HG02852 (cell line): ENCODE data around the gene CCDC3.
"Not testable (repeated sequence)": the region's sequence is repeated elsewhere in the genome, so short reads cannot be mapped to it uniquely, and the experiment has no call there.

Experiments
- ATAC-seq: cut with Tn5 transposase; IDR thresholded peaks from one replicate; pipeline ENCODE4 v1.9.1; 2021; ENCODE audit warnings: mild to moderate bottlenecking, moderate library complexity; ENCODE audit not compliant: unreplicated experiment

CCDC3 gene

GRCh38 chr10:12897278-12897677, 104.2 kb downstream of the CCDC3 start:
- ATAC-seq = no peak

DNA sequence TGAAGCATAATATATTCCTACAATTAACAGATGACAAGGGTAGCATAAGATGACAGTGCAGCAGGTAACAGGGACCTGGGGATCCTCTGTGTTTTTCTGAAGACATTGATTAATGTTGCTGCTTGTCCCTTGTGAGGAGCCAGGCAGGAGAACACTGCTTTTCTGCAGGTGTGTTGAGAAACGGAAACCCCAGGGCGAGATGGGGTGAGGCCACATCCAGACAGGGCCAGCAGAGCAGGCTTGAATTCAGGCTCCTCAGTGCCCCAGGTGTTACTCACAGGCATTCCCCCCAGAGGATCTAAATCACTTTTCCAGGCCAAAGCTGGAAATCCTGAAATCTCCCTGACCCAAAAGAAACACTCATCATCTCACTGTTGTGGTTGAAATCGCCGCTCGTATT, 105.3 kb downstream of the CCDC3 start:
- ATAC-seq = no peak

GRCh38 chr10:12892924-12893323, 108.6 kb downstream of the CCDC3 start:
- ATAC-seq = no peak

- ATAC-seq = no peak
Measured at GRCh38 chr10:12890958-12891357, 110.6 kb downstream of the CCDC3 start.

GRCh38 chr10:12888470-12888869, 113.0 kb downstream of the CCDC3 start:
- no peak for ATAC-seq

DNA sequence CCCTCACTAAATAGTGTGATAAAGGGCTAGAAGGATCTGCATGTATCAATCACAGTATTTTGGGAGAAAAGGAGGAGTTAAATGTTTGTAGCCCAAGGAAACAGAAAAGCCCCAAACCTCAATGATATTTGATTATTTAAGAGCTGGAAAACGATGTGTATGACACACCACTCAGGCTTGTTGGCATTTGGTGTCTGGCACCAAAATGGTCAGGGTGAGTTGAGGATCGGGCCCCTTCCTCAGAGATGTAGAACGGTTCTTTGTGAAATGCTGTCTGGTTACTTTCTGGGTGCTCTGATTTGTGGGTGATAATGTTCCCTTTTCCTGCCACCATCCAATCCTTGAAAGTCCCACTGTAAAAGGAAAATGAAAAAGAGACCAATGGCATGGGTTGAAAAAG, 113.7 kb downstream of the CCDC3 start:
- no peak for ATAC-seq

- no peak for ATAC-seq
Measured at GRCh38 chr10:12884851-12885250, 116.7 kb downstream of the CCDC3 start.

DNA sequence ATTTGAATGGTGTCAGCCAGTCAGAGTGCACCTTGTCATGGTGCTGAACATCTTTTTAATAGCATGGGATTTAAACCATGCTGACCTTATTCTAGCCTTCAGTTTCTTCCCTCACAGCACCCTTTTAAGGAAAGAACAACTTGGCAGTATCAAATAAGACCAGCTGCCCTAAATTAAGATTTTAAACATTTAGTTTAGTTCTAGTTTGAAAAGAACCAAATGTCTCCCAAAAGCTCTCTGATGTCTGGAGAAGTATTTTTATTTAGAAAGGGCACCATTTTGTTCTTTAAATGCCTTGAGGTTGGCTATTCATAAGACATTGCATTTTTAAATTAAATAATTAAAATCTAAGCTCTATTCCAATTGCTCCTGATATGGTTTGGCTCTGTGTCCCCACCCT, 121.1 kb downstream of the CCDC3 start:
- ATAC-seq = no peak

DNA sequence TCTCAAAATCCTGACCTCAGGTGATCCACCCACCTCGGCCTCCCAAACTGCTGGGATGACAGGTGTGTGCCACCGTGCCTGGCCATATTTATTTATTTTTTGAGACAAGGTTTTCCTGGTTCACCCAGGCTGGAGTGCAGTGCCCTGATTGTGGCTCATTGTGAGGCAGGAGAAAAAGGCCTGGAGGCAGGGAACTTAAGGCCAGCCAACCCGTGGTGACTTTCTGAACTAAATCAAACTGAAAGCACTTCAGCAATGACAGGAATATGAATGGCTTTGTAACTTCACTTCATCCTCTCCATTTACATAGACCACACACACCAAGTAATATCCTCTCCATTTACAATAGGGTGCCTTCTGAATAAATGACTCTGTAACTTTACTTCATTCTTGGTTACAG, 124.4 kb downstream of the CCDC3 start:
- ATAC-seq = no peak

DNA sequence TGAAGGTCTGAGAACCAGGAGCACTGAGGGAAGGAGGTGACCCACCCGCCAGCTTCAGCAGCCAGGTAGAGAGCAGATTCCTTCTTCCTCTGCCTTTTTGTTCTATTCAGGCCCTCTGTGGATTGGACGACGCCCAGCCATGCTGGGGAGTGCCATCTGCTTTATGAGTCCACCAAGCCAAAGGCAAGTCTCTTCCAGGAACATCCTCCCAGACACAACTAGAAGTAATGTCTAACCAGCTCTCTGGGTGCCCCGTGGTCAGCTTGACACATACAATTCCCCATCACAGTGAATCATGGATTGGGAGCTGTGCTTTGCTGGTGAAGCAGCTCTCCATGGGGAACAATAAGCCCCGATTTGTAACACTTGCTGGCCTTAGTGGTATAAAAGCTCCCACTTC, 125.2 kb downstream of the CCDC3 start:
- ATAC-seq = no peak

DNA sequence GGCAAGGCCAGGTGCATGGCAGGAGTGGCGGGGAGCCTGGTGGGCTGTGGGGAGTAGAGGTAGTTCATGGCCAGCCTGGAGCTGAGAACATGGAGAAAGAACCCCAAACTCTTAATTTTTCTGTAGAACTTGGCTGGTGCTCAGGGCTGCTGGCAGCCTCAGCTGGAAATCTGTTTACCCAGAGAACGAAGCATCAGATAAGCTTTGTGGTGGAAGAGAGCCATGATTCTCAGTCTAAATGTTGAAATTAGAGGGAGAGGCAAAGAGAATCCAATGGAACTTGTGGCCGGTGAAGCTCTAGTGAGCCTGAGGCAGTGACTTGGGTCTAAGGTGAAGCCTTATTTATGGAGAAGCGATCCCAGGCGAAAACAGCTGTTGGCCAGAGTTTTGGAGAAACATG, 126.4 kb downstream of the CCDC3 start:
- ATAC-seq = no peak

GRCh38 chr10:12874501-12874900, 127.0 kb downstream of the CCDC3 start:
- no peak for ATAC-seq

DNA sequence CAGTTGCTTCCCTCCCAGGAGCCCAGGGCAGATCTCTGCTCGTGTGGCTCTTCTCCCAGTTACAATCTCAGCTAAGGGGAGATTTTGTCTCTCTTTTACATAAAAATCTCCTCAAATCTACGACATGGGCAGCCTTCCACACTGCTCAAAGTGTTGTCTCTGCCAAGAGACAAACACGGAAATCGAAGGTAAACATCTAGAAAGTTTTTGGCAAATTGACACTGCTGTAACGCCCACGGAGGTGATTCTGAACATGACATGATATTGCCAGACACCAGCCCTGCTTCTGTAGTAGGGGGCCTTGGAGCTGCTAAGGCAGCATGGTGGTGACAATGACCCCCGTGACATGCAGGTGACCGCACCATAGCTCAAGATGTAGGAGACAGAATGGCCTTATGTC, 128.3 kb downstream of the CCDC3 start:
- no peak for ATAC-seq

- ATAC-seq = no peak
Measured at GRCh38 chr10:12872577-12872976, 128.9 kb downstream of the CCDC3 start.

DNA sequence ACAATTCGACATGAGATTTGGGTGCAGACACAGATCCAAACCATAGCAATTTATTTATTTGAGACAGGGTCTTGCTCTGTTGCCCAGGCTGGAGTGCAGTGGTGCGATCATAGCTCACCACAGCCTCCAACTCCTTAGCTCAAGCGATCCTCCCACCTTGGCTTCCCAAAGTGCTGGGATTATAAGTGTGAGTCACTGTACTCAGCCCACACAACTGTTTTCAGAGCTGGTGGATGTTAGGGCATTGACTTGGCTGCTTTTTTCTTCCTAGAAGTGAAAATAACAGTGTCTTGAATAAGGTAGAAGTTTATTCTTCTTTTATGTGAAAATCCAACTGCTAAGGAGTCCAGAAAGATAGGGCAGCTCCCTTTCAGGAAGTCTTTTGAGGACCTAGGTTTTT, 132.1 kb downstream of the CCDC3 start:
- ATAC-seq = no peak

DNA sequence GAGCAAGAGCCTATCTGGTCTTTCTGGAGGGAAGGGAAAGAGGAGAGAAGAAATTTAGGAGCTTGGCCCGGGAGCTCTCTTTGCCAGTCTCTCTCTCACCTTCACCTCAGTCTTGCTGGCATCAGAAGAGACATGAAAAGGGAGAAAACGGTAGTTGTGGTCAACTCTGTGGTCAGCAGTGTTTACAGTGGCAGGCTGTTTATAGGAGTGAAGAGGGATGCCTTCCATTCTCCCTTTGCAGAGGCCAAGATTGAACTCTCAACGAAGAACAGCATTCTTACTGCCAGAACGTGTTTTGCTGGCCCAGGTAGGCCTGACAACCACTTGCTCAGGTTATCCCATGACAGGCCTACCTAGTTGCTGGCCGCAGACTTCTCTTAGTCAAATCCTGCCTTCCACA, 133.3 kb downstream of the CCDC3 start:
- no peak for ATAC-seq

- not testable (repeated sequence) for ATAC-seq
Measured at GRCh38 chr10:12865515-12865914, 136.0 kb downstream of the CCDC3 start.

DNA sequence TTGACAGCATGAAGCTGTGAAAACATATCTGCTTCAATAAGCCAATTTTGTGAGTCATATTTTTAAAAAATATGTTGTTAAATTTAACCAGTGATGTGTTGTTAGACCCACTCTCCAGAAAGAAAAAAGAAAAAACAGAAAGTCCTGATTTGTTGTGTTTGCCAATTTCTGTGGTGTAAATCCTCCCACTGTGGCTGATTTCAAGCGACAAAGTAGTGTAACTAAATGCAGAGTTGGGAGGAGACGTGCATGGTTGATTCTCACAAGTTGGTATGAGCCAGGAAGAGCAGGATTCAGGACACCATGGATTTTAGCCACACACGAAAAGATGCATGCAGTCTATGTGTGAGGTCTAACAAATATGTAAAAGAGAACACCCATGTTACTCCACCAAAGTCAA, 139.1 kb downstream of the CCDC3 start:
- no peak for ATAC-seq

DNA sequence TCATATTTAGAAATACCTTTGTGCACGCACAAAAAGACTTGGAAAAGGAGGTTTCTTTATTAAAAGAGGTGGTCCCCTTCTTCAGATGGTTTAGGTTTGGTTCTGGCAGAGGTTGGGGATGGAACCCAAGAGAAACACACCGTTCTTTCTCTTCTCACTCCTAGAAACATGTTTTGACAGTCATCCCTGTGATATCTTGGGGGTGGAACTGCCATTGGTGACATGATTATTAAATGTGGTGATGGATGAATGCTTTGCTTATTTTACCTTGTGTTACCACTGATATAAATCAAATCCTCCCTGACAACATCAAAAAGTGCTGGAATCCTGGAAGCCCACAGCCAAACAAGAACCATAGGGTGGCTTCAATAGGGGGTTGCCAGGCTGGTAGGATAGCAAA, 146.5 kb downstream of the CCDC3 start:
- no peak for ATAC-seq

- ATAC-seq = no peak
Measured at GRCh38 chr10:12852687-12853086, 148.8 kb downstream of the CCDC3 start.

DNA sequence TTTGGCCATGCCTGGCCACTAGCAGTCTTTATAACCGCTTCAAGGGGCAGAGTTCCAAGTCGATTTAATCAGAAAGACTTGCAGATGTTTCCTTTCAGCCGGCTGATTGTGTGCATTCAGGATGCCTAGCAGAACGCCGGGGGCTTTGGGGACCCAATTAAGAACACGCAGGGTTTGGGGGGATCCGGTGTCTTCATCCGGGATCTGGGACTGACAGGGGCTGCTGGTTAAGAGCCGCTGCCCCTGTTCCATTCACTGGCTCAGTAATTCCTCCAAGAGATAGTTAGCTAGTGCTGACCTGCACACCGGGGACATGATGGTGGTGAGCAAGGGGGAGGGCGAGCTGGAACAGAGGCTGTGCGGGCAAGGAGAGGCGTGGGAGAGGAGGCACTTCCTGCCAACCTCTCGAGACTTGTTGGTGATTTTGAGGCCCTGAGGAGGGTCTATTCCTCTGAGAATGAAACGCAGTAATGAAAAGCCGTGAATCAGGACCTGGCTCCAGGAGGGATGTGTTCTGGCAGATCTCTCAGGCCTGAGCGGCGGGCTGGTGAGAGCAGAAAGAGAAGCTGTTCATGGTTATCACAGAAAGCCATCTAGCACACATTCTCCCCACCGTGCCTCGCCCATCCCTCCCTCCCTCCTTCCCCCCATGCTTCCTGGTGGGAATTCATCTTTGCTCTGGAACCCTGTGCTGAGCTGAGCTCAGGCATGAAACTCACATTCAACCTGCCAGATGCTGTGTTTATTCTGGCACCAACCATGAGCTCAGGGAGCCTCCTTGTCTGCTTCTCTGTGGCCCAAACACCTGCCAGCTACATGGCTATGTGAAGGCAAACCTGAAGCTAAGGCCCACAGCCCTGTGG, 152.0 kb downstream of the CCDC3 start:
- no peak for ATAC-seq

DNA sequence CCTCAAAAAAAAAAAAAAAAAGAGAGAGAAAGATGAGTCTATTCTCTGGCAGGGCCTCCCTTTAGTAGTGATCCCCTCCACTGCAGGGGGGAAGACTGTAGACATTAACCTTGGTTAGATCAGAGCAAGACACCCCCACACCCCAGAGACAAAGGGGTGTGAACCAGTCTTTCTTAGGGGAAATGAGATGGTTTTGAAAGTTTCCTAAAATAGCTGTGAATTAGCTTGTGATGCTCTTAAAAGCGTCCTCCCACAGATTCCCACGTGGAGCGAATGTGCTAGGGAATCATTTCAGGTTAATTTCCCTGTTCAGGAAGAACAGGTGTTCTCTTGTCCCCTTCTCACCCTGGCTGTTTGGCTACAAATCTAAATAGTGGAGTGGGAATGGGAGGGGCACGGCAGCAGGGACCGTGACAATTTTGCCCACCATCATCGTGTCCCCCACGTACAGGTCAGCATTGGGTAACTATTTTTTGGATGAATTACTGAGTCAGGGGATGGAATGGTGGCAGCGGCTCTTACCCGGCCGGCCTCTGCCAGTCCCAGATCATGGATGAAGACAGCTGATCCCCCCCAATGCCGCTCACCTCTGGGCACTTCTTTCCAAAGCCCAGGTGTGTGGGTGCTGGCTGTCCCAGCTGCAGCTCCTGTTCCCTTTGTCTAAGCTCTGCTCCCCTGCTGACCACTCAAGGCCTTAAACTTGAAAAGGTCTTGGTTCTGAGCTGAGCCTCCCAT, 152.9 kb downstream of the CCDC3 start:
- ATAC-seq = no peak
